GM18858 (cell line): ENCODE data around the gene CCL3.
"Not testable (repeated sequence)": the region's sequence is repeated elsewhere in the genome, so short reads cannot be mapped to it uniquely, and the experiment has no call there.

Source experiments
- ATAC-seq: cut with Tn5 transposase; IDR thresholded peaks from one replicate; pipeline ENCODE4 v1.9.1; 2021; ENCODE audit not compliant: unreplicated experiment

The CCL3 gene

DNA sequence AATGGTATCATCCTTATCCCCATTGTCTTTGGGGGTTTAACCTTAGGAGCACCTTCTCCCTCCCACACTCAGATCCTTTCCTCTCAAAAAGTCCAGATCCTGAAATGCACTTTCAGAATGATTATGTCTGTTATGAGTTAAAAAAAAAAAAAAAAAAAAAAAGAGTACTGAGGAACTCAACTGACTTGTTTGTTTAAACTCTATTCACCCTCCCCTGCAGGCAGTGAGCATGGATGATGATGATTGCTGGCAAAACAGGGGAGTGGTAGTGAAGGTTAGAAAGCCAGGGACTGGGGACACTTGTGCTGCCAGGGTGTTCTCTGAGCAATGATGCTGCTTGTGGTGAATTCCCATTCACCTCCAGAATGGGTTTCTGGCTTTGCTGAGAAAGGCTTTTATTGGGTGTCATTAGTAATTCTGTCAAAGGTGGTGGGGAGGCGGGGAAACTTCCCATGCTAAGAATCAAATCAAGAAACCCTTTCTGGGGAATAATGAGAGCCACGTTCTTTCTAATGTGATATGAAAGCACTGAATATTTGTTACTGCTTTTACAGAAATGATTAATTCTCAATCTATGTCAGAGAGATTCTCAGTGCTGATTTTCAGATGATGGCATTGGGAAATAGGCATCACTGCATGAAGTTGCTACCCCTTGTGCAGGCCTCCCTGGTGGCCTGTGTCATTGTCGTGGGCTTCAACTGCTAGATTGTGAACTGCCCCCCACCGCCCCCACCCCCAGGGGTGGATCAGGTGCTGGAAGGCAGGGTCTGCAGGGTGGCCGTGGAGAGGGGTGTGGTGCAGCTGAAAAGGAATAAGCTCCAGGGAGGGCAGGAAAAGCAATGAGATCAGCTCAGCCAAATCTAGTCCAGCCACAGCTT lies 27.8 kb upstream of the CCL3 start:
- no peak for ATAC-seq

DNA sequence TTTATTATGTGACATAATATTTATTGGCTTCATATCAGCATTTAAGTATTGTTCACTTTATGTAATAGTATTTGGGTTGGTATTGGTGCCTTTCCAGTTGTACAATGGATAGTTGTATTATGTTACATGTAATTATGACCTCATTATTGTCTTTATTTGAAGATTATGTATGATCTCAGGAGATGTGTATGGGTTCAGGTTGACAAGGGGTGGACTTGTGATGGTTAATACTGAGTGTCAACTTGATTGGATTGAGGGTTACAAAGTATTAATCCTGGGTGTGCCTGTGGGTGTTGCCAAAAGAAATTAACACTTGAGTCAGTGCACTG lies 25.7 kb upstream of the CCL3 start:
- not testable (repeated sequence) for ATAC-seq

DNA sequence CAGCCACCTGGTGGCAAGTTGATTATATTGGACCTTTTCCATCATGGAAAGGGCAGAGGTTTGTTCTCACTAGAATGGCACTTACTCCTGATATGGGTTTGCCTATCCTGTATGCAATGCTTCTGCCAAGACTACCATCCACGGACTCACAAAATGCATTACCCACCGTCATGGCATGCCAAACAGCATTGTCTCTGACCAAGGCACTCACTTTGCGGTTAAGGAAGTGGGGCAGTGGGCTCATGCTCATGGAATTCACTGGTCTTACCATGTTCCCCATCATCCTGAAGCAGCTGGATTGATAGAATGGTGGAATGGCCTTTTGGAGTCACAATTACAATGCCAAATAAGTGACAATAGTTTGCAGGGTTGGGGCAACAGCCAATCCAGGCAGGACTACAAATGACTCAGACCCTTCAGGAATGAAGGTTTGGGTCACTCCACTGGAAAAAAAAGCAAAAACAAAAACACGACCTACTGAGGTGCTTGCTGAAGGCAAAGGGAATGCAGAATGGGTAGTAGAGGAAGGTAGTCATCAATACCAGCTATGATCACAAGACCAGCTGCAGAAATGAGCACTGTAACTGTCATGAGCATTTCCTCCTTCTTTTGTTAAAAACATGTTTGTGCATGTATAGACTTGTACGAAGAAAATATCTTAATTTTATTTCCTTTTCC lies 25.2 kb upstream of the CCL3 start:
- ATAC-seq = not testable (repeated sequence)

DNA sequence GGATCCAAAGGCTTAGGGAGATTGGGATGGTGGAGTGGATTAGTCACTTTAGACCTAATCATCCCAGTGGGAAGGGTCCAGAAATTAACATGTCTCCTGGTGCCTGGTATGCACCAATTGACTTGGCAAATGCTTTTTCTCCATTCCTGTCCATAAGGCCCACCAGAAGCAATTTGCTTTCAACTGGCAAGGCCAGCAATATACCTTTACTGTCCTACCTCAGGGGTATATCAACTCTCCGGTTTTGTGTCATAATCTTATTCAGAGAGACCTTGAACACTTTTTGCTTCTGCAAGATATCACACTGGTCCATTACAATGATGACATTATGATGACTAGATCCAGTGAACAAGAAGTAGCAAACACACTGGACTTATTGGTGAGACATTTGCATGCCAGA lies 23.2 kb upstream of the CCL3 start:
- not testable (repeated sequence) for ATAC-seq

DNA sequence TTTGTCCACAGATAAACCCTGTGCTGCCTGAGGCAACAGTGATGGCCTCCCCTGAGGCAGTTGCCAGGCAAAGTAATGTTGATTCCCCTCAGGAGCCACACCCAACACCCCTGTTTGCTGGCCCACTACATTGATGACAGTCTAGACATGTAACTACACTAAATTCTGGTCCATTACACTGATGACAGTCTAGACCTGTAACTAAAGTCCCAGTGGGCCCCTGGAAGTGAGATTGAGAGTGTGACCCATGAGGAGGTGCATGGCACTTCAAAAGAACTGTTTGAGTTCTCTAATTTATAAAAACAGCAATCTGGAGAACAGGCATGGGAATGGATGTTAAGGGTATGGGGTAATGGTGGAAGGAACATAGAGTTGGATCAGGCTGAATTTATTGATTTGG lies 22.6 kb upstream of the CCL3 start:
- no peak for ATAC-seq

DNA sequence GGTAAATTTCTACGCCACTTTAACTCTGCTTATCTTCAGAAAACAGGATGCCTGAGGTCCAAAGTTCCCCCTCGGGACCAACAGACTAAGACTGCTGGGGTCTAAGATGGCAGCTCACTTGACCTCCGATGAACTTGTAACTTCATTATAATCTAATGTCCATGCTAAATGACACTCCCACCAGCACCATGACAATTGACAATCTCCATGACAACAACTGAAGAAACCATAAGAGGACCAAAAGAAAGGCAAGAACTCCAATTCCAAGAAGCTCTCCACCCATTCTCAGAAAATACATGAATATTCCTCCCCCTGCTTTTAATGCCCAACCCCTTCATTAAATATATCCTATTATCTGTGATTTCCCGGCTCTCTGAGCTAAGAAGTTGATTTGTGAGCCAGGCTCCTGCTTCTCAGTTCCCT lies 21.1 kb upstream of the CCL3 start:
- ATAC-seq = no peak

DNA sequence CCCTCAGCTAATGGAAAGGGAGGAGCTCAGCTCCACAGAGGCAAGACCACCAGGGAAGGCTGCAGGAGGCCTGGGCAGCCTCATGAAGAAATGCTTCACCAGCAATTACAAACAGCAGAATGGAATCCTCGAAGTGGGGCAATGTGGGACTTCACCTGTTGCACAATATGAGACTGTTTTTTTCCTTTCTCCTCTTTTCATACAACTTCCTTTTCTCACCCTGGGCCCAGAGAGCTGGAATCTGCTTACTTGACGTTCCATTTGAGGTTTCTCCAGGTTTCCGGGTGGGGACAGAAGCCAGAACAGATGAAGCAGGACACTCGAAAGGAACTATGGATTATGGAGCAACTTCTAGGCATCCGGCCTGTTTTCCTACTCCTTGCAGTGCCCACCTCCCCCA lies 18.3 kb upstream of the CCL3 start:
- not testable (repeated sequence) for ATAC-seq

DNA sequence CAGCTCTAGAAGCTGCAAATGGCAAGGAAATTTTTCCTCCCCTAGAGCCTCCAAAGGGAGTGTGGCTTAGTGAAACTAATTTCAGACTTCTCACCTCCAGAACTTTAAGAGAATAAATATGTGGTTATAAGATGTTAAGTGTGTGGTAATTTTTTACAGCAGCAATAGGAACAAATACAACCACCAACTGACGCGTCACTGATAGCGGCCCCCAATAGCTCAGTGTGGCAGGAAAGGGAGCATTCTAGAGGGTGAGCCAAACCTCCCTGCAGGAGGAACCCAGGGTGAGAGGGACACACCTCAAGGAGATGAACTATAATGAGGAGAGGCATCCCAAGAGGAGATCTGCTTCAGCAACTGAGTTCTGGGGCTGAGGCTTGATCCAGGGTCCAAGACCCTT lies 17.7 kb upstream of the CCL3 start:
- ATAC-seq = no peak

DNA sequence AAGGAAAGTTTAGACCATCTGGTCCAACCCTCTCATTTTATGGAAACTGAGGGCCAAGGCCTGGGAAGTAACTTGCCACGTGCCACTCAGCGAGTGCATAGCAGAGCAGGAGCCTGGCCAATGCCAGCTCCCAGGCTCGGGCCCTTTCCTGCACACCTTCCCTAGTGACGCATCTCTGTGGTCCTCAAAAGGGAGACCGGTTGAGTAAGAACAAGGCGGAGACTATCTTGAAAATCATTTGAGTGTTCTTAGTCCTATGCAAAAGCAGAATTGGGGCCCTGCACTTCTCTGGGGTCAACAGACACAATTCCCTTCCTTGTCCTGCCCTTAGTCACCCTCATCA lies 16.5 kb upstream of the CCL3 start:
- ATAC-seq = no peak

DNA sequence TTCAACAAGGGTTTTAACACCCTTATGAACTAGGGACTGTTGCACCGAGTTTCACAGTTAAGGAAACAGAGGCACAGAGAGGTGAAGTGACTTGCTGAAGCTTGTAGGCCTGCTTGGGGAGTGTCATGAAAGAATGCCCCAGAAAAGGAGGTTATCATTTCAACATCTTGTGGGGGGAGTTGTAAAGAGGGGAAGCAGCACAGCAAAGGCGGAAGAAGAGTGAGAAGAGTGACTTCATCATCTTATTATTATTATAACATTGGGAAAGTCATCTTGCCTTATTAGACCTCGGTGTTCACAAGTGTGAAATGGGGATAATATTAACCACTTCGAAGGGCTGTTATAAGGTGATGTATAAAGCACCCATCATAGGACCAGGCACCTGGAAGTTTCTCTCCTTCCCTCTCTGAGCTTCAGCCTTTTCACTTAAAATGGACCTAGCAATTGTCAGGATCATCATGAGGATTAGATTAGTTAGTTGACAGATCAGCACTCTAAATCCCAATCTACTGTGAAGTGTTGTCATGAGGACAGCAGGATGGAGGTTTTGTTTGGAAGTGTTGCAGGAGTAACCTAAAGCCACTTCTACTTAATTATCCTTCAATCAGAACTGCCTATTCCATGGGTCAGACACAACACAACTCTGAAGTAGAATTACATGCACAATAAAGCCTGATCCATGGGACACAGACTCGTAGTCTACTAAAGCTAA lies 16.0 kb upstream of the CCL3 start:
- ATAC-seq = no peak

DNA sequence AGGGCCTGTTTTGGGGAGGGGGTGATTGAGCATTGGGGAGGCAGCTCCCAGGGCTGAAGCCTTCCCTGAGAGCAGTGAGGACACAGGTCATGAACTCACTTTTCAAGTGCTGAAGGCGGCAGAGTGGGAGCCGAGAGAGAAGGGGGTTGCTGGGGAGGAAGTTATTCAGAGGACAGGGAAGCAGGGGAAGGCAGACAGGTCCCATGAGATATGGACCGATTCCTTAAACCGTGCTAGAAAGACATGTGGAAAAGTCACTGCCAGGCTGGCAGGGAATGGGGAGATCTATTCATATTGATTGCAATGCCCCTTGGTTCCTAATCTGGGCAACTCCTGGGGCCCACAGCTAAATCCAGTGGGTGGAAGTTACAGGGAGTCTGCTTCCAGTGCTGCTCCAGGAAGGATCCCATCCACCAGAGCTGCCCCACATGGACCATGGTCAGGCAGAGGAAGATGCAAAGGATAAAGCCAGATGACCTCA lies 14.8 kb upstream of the CCL3 start:
- ATAC-seq = no peak

DNA sequence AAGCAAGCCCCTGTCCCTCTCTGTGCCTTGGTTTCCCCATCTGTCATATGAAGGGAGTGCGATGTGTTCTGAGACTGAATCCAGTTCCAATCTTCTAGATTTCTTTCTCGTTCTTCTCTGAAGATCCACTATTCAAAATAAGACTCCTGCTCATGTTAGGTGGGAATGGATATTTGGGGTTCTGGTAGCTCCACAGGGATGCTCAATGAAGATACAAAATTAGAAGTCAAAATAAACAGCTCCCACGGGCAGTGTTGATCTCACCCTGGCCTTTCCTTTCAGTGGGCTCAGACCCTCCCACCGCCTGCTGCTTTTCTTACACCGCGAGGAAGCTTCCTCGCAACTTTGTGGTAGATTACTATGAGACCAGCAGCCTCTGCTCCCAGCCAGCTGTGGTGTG lies 14.3 kb upstream of the CCL3 start:
- not testable (repeated sequence) for ATAC-seq

DNA sequence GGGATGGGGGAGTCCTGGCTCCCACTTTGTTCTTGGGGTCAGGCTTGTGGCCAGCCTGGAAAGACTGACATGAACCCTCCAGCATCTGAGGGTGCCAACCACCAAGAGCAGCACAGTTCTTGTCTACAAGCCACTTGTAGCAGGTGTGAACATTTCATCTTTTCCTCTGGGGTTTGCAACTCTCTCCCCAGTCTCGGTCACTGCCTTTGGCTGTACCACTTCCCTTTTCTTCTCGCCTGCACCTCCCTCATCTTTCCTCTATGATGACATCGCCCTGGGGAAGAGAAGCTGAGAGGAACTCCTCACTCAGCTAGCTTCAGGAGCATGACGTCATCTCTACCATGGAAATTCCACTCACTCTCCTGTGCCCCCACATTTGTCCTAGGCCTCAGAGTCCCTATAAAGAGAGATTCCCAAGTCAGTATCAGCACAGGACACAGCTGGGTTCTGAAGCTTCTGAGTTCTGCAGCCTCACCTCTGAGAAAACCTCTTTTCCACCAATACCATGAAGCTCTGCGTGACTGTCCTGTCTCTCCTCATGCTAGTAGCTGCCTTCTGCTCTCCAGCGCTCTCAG lies 13.5 kb upstream of the CCL3 start, which contains the start of gene CCL4:
Gene CCL4, plus strand, starts transcription at position 427 of the 575 bp plus-strand sequence. Its CDS starts 79 bp downstream, at position 506.
- peak; percentile 66 for ATAC-seq

DNA sequence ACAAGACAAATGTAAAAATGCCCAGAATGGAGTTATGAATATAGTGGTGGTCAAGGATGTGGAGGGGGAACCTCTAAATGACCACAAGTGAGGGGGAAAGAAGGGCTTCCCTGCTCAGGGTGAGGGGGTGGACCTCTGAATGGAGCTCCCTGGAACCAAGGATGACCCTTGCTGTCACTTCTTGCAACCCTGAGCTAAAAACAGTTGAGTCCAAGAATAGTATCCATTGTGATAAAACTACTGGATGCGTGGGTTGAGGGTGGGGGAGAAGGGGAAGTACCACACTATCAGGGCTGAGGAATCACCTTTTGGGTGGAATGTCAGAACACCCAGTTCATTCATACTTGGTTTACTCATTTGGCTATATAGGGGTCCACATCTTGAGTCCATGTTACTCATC lies 9.1 kb upstream of the CCL3 start:
- not testable (repeated sequence) for ATAC-seq

DNA sequence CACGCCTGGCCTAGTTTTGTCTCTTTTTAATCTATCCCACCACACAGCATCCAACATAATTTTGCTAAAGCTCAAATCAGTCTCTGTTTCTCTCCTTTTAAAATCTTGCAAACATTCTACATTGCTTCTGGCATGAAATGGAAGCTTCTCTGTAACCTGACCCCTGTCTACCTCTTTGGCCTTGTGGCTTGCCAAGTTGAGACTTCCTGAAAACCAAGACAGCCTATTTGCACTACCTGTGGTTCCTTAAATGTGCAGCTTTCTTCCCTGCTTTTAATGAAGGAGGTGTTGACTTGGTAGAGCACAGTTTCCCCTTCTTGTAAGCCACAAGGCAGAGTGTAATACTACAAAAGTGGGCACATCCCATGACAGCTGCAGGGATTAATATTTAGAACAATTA lies 6.0 kb upstream of the CCL3 start:
- no peak for ATAC-seq

DNA sequence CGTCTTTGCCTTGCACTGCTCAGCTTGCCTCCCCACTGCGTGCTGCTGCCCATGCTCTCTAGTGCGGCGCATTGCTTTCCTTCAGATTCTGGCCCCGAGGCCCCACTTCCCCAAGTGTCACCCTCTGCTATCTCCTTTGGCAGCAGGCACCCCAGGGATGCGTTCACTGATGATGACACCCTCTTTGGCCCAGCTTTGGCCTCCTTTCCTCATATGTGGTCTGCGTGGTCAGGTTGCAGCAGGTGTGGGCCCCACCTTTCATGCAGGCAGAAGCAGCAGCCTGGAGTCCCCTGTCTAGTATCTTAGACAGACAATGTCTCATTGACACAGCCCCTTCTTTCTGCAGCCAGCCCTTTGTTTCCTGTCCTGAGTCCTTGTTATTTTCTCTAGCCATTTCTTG lies 4.8 kb upstream of the CCL3 start:
- no peak for ATAC-seq

DNA sequence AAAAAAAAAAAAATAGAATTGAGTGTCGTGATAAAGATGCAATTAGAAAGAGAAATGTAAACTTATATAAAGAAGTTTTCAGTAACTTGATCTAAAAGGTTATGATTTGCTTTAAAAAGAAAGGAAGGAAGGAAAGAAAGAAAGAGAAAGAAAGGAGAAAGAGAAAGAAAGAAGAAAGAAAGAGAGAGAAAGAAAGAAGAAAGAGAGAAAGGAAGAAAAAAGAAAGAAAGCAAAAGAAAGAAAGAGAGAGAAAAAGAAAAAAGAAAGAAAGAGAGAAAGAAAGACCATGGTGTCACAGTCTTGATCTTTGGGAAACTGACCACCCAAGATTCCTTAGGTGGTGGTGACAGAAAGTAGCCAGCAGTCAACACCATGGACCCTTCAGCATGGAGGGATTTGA lies 4.3 kb upstream of the CCL3 start:
- no peak for ATAC-seq

DNA sequence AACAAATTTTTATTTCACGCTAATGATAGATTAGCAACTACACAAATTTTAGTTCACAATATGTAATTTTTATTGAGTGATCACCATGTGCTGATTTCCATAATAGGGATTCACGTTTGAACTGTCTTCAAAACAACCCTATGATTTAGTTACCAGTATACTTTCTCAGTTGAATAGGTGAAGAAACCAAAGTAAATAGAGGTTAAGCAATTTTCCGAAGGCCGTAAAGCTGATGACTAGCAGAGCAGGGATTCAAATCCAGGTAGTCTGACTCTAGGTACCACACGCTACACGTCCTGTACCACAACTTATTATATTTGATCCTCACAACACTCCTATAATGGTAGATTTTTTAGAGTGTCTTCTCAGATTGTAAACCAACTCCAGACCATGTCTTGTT lies 2.8 kb upstream of the CCL3 start:
- not testable (repeated sequence) for ATAC-seq

DNA sequence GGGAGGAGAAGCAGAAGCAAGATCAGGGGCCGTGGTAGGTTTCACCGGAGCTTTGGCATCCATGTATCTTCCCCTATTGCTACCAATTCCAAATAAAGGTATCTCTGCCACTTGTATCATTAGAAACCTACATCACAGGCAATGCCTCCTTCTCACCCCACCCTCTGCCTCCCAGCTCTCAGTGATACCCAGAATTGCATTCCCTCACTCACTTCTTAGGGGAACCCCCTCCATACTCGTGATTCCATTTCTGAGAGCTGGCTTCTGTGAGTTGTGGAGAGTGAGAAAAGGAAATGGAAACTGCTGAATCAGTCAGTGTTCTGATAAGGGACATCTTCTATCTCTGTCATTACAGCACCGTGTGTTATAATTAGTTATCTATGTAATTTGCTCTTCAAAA lies 2.3 kb upstream of the CCL3 start:
- no peak for ATAC-seq

DNA sequence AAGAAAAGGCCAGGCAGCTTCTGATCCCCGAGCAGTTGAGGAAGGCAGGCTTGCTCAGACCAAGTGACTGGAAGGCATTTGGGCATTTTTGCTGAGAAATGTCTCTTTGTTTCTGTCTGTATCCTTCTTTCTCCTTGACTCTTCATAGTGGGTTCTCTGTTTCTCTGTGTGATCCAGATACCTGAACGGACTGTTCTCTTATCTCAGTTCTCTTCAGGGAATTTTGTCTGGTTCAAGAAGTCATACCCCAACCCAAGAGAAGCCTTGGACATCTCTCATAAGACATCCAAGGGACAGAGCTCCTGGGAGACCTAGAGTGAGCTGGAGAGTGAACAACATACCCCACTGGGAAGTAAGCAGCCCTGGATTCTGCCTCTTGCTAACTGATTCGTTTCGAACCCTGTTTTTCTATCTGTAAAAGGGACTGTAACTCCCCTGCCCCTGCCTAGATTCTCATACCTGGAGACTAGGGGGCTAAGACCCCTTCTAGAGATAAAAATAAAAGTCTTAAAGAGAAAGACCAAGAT lies 541 bp downstream of the CCL3 start:
- ATAC-seq = no peak

DNA sequence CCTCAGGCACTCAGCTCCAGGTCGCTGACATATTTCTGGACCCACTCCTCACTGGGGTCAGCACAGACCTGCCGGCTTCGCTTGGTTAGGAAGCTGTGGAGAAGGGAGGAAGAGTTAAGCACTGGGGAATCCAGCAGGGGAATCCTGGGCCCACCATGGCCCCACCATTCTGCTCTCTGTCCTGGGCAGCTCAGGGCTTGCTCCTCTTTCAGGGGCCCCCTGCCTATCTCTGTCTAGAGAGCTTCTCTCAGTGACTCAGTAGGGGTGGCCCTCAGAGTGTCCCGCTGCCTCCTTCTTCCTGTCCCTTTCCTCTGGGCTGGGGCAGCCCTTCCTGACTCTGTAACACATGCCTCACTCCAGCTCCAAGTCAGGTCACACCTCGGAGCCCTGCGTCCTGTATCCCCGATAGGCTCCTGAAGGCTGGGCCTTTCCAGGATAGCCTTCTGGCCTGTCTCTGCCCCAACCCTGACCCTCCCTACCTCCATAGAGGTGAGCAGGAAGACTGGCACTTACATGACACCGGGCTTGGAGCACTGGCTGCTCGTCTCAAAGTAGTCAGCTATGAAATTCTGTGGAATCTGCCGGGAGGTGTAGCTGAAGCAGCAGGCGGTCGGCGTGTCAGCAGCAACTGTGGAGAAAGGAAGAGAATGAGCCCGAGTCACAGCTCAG lies 1.1 kb downstream of the CCL3 start:
- no peak for ATAC-seq
